ENCODE data around the gene DPP10.

GRCh38 chr2:115094441-115094840, 652.0 kb downstream of the DPP10 start:
- TF ChIP-seq SIN3A (IDR thresholded peaks at IDR 0.05; ENCODE audit: borderline replicate concordance, low read depth, low read length) = no peak
- TF ChIP-seq ZNF543 (CRISPR knock-in tag; IDR thresholded peaks at IDR 0.05) = no peak
- TF ChIP-seq POLR2AphosphoS5 (IDR thresholded peaks at IDR 0.05; ENCODE audit: low read depth, low read length) = no peak
- TF ChIP-seq, protein P1, sequence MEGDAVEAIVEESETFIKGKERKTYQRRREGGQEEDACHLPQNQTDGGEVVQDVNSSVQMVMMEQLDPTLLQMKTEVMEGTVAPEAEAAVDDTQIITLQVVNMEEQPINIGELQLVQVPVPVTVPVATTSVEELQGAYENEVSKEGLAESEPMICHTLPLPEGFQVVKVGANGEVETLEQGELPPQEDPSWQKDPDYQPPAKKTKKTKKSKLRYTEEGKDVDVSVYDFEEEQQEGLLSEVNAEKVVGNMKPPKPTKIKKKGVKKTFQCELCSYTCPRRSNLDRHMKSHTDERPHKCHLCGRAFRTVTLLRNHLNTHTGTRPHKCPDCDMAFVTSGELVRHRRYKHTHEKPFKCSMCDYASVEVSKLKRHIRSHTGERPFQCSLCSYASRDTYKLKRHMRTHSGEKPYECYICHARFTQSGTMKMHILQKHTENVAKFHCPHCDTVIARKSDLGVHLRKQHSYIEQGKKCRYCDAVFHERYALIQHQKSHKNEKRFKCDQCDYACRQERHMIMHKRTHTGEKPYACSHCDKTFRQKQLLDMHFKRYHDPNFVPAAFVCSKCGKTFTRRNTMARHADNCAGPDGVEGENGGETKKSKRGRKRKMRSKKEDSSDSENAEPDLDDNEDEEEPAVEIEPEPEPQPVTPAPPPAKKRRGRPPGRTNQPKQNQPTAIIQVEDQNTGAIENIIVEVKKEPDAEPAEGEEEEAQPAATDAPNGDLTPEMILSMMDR (CRISPR knock-in tag; IDR thresholded peaks at IDR 0.05) = no peak
- TF ChIP-seq TCF12 (IDR thresholded peaks at IDR 0.05) = no peak
- TF ChIP-seq TCF12 (CRISPR knock-in tag; IDR thresholded peaks at IDR 0.05) = no peak
- no peak for TF ChIP-seq ZNF746 (CRISPR knock-in tag; IDR thresholded peaks at IDR 0.05)
- TF ChIP-seq, protein P2, sequence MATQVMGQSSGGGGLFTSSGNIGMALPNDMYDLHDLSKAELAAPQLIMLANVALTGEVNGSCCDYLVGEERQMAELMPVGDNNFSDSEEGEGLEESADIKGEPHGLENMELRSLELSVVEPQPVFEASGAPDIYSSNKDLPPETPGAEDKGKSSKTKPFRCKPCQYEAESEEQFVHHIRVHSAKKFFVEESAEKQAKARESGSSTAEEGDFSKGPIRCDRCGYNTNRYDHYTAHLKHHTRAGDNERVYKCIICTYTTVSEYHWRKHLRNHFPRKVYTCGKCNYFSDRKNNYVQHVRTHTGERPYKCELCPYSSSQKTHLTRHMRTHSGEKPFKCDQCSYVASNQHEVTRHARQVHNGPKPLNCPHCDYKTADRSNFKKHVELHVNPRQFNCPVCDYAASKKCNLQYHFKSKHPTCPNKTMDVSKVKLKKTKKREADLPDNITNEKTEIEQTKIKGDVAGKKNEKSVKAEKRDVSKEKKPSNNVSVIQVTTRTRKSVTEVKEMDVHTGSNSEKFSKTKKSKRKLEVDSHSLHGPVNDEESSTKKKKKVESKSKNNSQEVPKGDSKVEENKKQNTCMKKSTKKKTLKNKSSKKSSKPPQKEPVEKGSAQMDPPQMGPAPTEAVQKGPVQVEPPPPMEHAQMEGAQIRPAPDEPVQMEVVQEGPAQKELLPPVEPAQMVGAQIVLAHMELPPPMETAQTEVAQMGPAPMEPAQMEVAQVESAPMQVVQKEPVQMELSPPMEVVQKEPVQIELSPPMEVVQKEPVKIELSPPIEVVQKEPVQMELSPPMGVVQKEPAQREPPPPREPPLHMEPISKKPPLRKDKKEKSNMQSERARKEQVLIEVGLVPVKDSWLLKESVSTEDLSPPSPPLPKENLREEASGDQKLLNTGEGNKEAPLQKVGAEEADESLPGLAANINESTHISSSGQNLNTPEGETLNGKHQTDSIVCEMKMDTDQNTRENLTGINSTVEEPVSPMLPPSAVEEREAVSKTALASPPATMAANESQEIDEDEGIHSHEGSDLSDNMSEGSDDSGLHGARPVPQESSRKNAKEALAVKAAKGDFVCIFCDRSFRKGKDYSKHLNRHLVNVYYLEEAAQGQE (IDR thresholded peaks at IDR 0.05; ENCODE audit: borderline replicate concordance in 1 of 2, low read depth in 1 of 2, low read length in 2 of 2) = no peak
- TF ChIP-seq TEAD3 (CRISPR knock-in tag; optimal IDR thresholded peaks at IDR 0.05; ENCODE audit: borderline replicate concordance) = no peak
- no peak for TF ChIP-seq USF2 (IDR thresholded peaks at IDR 0.05; ENCODE audit: low read depth, low read length)
- TF ChIP-seq USF2 (CRISPR knock-in tag; IDR thresholded peaks at IDR 0.05; ENCODE audit: borderline replicate concordance) = no peak
- no peak for TF ChIP-seq EP300 (IDR thresholded peaks at IDR 0.05; ENCODE audit: low read depth in 2 of 2, low read length in 2 of 2)
- no peak for TF ChIP-seq EP300 (CRISPR knock-in tag; IDR thresholded peaks at IDR 0.05; ENCODE audit: borderline replicate concordance)
- TF ChIP-seq RFX1 (IDR thresholded peaks at IDR 0.05) = no peak
- no peak for TF ChIP-seq CBX5 (CRISPR knock-in tag; IDR thresholded peaks at IDR 0.05; ENCODE audit: borderline replicate concordance)

Data from HepG2 (cell line).